Natural killer cell treated with Interleukin-12 subunit alpha and Interleukin-12 subunit beta and Interleukin-15 and Interleukin-18, amount 100 ng/mL, for 72 hours (primary cell): Measurements from ENCODE around the gene ALPK3. TPM values are rescaled to one million over a fixed set of nuclear protein-coding genes. Genes with fewer than 3 reads are reported as not detected.

Experiments
- ATAC-seq, 2 donors: fragments of 150-1000 bp; cut with Tn5 transposase in 1 of 2; sonication (Bioruptor Pico), chemical (Tn5 transposase) in 1 of 2; 2 replicates each; pipeline ENCODE4 v1.10.0; 2021
- DNase-seq: peaks from one replicate; pipeline ENCODE4 v3.0.0; 2022; ENCODE audit warnings: low spot score
- H3K27ac Mint-ChIP-seq, 2 donors: 1 replicate in 1 of 2; 2 replicates in 1 of 2; pipeline ENCODE4 v1.8.0; 2022; ENCODE audit warnings: mixed read lengths in 2 of 2, mild to moderate bottlenecking in 1 of 2, moderate library complexity in 1 of 2
- H3K27me3 Mint-ChIP-seq, 2 donors: 1 replicate in 1 of 2; 2 replicates in 1 of 2; pipeline ENCODE4 v1.8.0; 2022; ENCODE audit warnings: mixed read lengths in 2 of 2
- H3K36me3 Mint-ChIP-seq: one replicate; pipeline ENCODE4 v1.8.0; 2022; ENCODE audit warnings: mixed read lengths
- H3K4me1 Mint-ChIP-seq, 2 donors: 1 replicate in 1 of 2; 2 replicates in 1 of 2; pipeline ENCODE4 v1.8.0; 2022; ENCODE audit warnings: low read depth in 2 of 2, mixed read lengths in 2 of 2, mild to moderate bottlenecking in 1 of 2
- H3K4me3 Mint-ChIP-seq: one replicate; pipeline ENCODE4 v1.8.0; 2022; ENCODE audit warnings: mixed read lengths
- H3K9me3 Mint-ChIP-seq: 2 replicates; pipeline ENCODE4 v1.8.0; 2022; ENCODE audit warnings: mixed read lengths
- total RNA-seq, 2 donors: library from RNA; stranded (reverse); gene quantifications; one replicate each; pipeline ENCODE4 v1.2.3, GENCODE V29; 2022

The ALPK3 gene
- total RNA-seq, 2 donors from 2014 or later: 0.43 to 0.67 TPM

- Mint-ChIP-seq H3K27ac (no peak overlapping the region), H3K4me3 (no peak overlapping the region), H3K36me3 (no peaks in the 10 kb centered on the region), H3K4me1 (no peaks in the 10 kb centered on the region), H3K27me3 (peaks cover 0 to 5% of the 10 kb centered on the region in 2 donors), H3K9me3 (no peaks in the 10 kb centered on the region)
- peak; percentile 12 for DNase-seq
- no peak for ATAC-seq
These were observed 64.3 kb downstream of the ALPK3 start for GRCh38 chr15:84881520-84881830.

DNA sequence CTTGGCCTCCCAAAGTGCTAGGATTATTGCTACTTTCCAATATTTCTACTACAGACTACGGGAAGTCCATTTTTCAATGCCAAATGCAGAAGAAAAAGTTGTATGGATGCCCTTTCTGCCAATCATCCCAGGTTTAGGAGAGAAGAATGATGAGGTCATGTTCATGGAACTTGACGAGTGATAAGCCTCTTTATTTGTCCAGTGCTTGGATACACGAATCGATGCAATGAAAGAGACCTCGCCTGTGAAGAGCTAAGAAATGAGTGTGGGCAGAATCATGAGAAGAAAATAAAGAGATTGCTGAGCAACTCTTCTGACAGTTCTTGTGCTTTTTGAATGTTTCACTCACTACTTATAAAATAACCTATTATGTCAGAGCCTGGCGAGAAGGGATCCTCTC is 66.3 kb downstream of the ALPK3 start:
- Mint-ChIP-seq H3K4me3 (no peak overlapping the region), H3K27ac (no peak overlapping the region), H3K4me1 (no peaks in the 10 kb centered on the region), H3K36me3 (no peaks in the 10 kb centered on the region), H3K27me3 (peaks cover 0 to 2% of the 10 kb centered on the region in 2 donors), H3K9me3 (no peaks in the 10 kb centered on the region)
- DNase-seq (no peak), ATAC-seq (no peak)

- H3K36me3 Mint-ChIP-seq: no peaks in the 10 kb centered on the region
- H3K4me1 Mint-ChIP-seq: no peaks in the 10 kb centered on the region
- peak in 1 of 2 donors; percentile 15 for ATAC-seq
- DNase-seq: peak; percentile 20
- no peaks in the 10 kb centered on the region for H3K9me3 Mint-ChIP-seq
- H3K27me3 Mint-ChIP-seq: peaks cover 0 to 2% of the 10 kb centered on the region in 2 donors
- no peak within 1 kb of the TSS for H3K27ac Mint-ChIP-seq
- H3K4me3 Mint-ChIP-seq: no peak within 1 kb of the TSS
These were observed 67.0 kb downstream of the ALPK3 start, which contains the start of gene SLC28A1 for GRCh38 chr15:84883916-84884781. Gene SLC28A1, plus strand, starts transcription at chr15:84884662. Its CDS starts 3,099 bp downstream, at chr15:84887761.

- no peaks in the 10 kb centered on the region for H3K36me3 Mint-ChIP-seq
- no peak overlapping the region for H3K27ac Mint-ChIP-seq
These were observed 68.6 kb downstream of the ALPK3 start for GRCh38 chr15:84885801-84886200.

GRCh38 chr15:84886211-84886983 is 69.2 kb downstream of the ALPK3 start:
- no peak for DNase-seq
- no peak for ATAC-seq
- H3K4me3 Mint-ChIP-seq: no peak overlapping the region
- H3K4me1 Mint-ChIP-seq: no peaks in the 10 kb centered on the region
- H3K36me3 Mint-ChIP-seq: no peaks in the 10 kb centered on the region
- peaks cover 0 to 4% of the 10 kb centered on the region in 2 donors for H3K27me3 Mint-ChIP-seq
- no peaks in the 10 kb centered on the region for H3K9me3 Mint-ChIP-seq
- no peak overlapping the region for H3K27ac Mint-ChIP-seq

More at GRCh38 chr15:84885801-84886200, 68.6 kb downstream of the ALPK3 start:
- Mint-ChIP-seq H3K4me1 (no peaks in the 10 kb centered on the region), H3K27me3 (peaks cover 0 to 2% of the 10 kb centered on the region in 2 donors), H3K4me3 (no peak overlapping the region), H3K9me3 (no peaks in the 10 kb centered on the region)
- DNase-seq (no peak), ATAC-seq (no peak)

GRCh38 chr15:84886984-84887299 is 69.8 kb downstream of the ALPK3 start:
- no peak overlapping the region for H3K27ac Mint-ChIP-seq
- DNase-seq (no peak), ATAC-seq (no peak)
- no peaks in the 10 kb centered on the region for H3K4me1 Mint-ChIP-seq
- H3K9me3 Mint-ChIP-seq: no peaks in the 10 kb centered on the region
- H3K36me3 Mint-ChIP-seq: no peaks in the 10 kb centered on the region
- H3K4me3 Mint-ChIP-seq: no peak overlapping the region
- H3K27me3 Mint-ChIP-seq: peaks cover 0 to 4% of the 10 kb centered on the region in 2 donors

- Mint-ChIP-seq H3K27ac (no peak overlapping the region), H3K9me3 (no peaks in the 10 kb centered on the region), H3K27me3 (peaks cover 0 to 4% of the 10 kb centered on the region in 2 donors), H3K4me3 (no peak overlapping the region), H3K4me1 (no peaks in the 10 kb centered on the region), H3K36me3 (no peaks in the 10 kb centered on the region)
- no peak for DNase-seq
- ATAC-seq: no peak
These were observed 70.8 kb downstream of the ALPK3 start for GRCh38 chr15:84887938-84888337.

- no peaks in the 10 kb centered on the region for H3K4me1 Mint-ChIP-seq
- no peak overlapping the region for H3K27ac Mint-ChIP-seq
- no peaks in the 10 kb centered on the region for H3K36me3 Mint-ChIP-seq
- peaks cover 0 to 7% of the 10 kb centered on the region in 2 donors for H3K27me3 Mint-ChIP-seq
- no peaks in the 10 kb centered on the region for H3K9me3 Mint-ChIP-seq
- no peak overlapping the region for H3K4me3 Mint-ChIP-seq
- no peak for DNase-seq
- no peak for ATAC-seq
These were observed 71.5 kb downstream of the ALPK3 start for GRCh38 chr15:84888639-84889038.

DNA sequence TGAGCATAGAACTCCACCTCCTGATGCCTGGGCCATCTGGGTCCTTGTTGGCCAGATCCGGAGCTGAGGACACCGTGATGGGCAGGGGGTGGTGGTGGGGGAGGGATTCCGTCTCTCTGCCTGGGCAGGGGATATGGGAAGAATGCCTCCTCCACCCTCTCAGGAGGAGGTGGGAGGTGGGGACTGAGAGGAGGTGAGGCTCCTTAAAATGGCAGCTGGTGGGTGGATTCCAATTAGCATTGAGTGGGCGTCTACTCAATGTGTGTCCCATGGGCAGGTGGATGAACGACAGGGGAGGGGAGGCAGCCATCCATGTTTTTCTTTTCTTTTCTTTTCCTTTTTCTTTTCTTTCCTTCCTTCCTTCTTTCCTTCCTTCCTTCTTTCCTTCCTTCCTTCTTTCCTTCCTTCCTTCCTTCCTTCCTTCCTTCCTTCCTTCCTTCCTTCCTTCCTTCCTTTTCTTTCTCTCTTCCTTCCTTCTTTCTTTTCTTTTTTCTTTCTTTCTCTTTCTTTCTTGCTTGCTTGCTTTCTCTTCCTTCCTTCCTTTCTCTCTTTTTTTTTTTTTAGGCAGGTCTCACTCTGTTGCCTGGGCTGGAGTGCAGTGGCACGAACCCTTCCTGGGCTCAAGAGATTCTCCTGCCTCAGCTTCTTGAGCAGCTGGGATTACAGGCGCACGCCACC is 72.3 kb downstream of the ALPK3 start:
- H3K9me3 Mint-ChIP-seq: no peaks in the 10 kb centered on the region
- no peaks in the 10 kb centered on the region for H3K4me1 Mint-ChIP-seq
- no peaks in the 10 kb centered on the region for H3K36me3 Mint-ChIP-seq
- H3K4me3 Mint-ChIP-seq: no peak overlapping the region
- peaks cover 0 to 7% of the 10 kb centered on the region in 2 donors for H3K27me3 Mint-ChIP-seq
- DNase-seq (no peak), ATAC-seq (no peak)
- no peak overlapping the region for H3K27ac Mint-ChIP-seq

DNA sequence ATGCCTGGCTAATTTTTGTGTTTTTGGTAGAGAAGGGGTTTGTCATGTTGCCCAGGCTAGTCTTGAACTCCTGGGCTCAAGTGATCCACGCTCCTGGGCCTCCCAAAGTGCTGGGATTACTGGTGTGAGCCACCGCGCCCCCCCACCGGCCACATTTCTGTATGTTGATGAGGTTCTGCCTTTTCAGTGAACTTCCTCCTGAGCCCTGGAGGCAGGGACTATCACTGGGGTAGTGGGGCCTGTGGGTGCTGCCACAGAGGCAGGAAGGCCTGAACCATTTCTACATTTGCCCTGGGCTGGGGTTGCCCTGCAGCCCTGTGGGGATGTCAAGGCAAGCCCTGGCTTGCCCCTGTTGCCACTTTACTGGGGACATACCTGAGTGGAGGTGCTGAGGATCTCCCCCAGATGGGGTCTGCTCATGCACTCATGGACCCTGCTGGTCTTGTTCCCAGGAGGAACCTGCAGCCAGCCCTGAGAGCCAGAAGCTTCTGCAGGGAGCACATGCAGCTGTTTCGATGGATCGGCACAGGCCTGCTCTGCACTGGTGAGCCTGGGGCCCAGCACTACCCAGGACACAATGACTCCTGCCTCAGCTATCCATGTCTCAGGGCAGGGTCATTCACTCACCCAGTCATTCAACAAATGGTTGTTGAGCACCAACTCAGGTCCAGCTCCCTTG is 73.0 kb downstream of the ALPK3 start:
- no peaks in the 10 kb centered on the region for H3K9me3 Mint-ChIP-seq
- no peak overlapping the region for H3K27ac Mint-ChIP-seq
- ATAC-seq (no peak), DNase-seq (no peak)
- no peak overlapping the region for H3K4me3 Mint-ChIP-seq
- peaks cover 0 to 5% of the 10 kb centered on the region in 2 donors for H3K27me3 Mint-ChIP-seq
- H3K4me1 Mint-ChIP-seq: no peaks in the 10 kb centered on the region
- no peaks in the 10 kb centered on the region for H3K36me3 Mint-ChIP-seq

DNA sequence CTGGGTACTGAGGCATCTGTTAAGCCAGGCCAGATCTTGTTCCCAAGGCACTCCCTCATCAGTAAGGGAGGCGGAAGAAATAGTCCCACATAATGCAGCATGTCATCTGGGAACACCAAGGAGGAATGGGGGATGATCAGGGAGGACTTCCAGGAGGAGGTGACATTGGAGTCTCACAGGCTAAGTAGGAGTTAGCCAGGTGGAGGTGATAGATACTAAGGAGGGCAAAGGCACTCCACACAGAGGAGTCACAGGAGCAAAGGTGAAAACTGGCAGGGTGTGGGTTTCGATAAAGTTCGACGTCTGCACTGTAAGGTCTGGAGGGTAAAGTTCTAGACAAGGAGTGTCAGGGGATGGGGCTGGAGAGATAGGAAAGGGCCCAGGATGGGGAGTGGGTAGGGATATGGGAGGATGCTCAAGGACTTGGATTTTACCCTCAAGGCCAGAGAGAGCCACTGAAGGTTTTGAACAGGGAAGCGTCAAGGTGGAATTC is 73.6 kb downstream of the ALPK3 start:
- no peaks in the 10 kb centered on the region for H3K4me1 Mint-ChIP-seq
- ATAC-seq (no peak), DNase-seq (no peak)
- no peaks in the 10 kb centered on the region for H3K36me3 Mint-ChIP-seq
- H3K27me3 Mint-ChIP-seq: peaks cover 0 to 5% of the 10 kb centered on the region in 2 donors
- no peak overlapping the region for H3K27ac Mint-ChIP-seq
- H3K9me3 Mint-ChIP-seq: no peaks in the 10 kb centered on the region
- H3K4me3 Mint-ChIP-seq: no peak overlapping the region

GRCh38 chr15:84891339-84891738 is 74.2 kb downstream of the ALPK3 start:
- ATAC-seq (no peak), DNase-seq (no peak)
- H3K9me3 Mint-ChIP-seq: no peaks in the 10 kb centered on the region
- H3K36me3 Mint-ChIP-seq: no peaks in the 10 kb centered on the region
- no peaks in the 10 kb centered on the region for H3K4me1 Mint-ChIP-seq
- H3K27me3 Mint-ChIP-seq: peaks cover 4 to 7% of the 10 kb centered on the region in 2 donors
- no peak overlapping the region for H3K27ac Mint-ChIP-seq
- no peak overlapping the region for H3K4me3 Mint-ChIP-seq

DNA sequence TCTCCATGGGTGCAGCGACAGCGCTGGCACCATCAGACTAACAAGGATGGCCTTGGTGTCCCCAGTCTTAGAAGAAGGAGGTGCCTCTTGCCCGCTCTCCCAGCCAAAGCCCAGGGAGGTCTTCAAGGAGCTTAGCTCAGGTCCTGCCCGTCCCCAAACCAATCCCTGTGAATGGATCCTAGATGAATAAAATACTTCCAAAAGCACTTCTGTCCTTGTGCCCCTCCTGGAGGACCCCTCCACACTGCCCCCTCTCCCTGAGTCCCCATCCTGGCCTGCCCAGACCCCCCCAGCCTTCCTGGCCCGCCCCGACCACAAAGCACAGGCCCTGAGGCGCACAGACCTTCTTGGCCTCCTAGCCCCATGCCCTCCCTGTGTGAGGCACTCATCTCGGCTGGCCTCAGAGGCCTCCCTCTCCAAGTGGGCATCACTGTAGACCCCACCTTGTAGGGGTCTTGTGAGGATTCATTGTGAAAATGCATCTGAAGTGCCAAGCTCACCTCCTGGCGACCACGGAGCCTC is 75.7 kb downstream of the ALPK3 start:
- Mint-ChIP-seq H3K4me3 (no peak overlapping the region), H3K4me1 (no peaks in the 10 kb centered on the region), H3K27ac (no peak overlapping the region), H3K36me3 (no peaks in the 10 kb centered on the region), H3K9me3 (no peaks in the 10 kb centered on the region), H3K27me3 (peaks cover 9 to 12% of the 10 kb centered on the region in 2 donors)
- DNase-seq: no peak
- no peak for ATAC-seq
